ENCODE measurements around the gene BTBD7. TPM values are rescaled to one million over a fixed set of nuclear protein-coding genes. Genes with fewer than 3 reads are reported as not detected.

Gene BTBD7
- total and polyA plus RNA-seq, 2 donors (not counting 1 experiment from before 2014, with no cell fraction given) = 8.1 to 48.6 TPM

GRCh38 chr14:93326196-93326595, 6.6 kb downstream of the BTBD7 start:
- peaks cover 61% of the 10 kb centered on the region for H3K4me1 Mint-ChIP-seq
- intact Hi-C loops (cut with micrococcal nuclease) = no loop called here
- 86% methylated on average over 1 of the region's 5 CpGs for whole genome bisulfite sequencing (ENCODE audit: insufficient coverage)
- Histone ChIP-seq H3K79me2 (ENCODE audit: control insufficient read depth, insufficient read depth, low read length) (peaks cover 100% of the 10 kb centered on the region), H3K9me3 (ENCODE audit: control extremely low read depth in 1 of 3, control insufficient read depth in 2 of 3, insufficient read depth in 1 of 3, low read length in 2 of 3) (no peaks in the 10 kb centered on the region), H4K20me1 (ENCODE audit: control insufficient read depth, insufficient read depth, low read length, poor library complexity, severe bottlenecking) (peaks cover 56% of the 10 kb centered on the region), H3K4me1 (ENCODE audit: control insufficient read depth in 2 of 2, insufficient read depth in 2 of 2, low read length in 2 of 2) (peaks cover 3 to 17% of the 10 kb centered on the region in 2 donors), H3K27ac (ENCODE audit: low read length in 2 of 2) (no peak overlapping the region), H3K4me3 (ENCODE audit: control extremely low read depth in 1 of 5, extremely low read depth in 1 of 5, insufficient read depth in 1 of 5, low read depth in 2 of 5, low read length in 4 of 5) (no peak overlapping the region), H2AFZ (ENCODE audit: insufficient read depth, low read depth, low read length, poor library complexity, severe bottlenecking) (no peak overlapping the region), H3K9ac (ENCODE audit: low read length) (no peak overlapping the region), H3K4me2 (replicated peaks; ENCODE audit: low read depth, low read length, poor library complexity, severe bottlenecking) (no peak overlapping the region), H3K36me3 (replicated peaks in 1 of 2; ENCODE audit: control extremely low read depth in 1 of 2, control insufficient read depth in 1 of 2, extremely low read depth in 1 of 2, insufficient read depth in 2 of 2, low read length in 1 of 2) (peaks cover 0 to 5% of the 10 kb centered on the region in 2 experiments), H3K27me3 (replicated peaks in 1 of 4; ENCODE audit: control extremely low read depth in 1 of 4, control insufficient read depth in 3 of 4, insufficient read depth in 4 of 4, low read length in 3 of 4) (no peaks in the 10 kb centered on the region)
- ChIA-PET POLR2A (no interaction called here), CTCF (no interaction called here)
- DNase-seq = no peak
- no peak overlapping the region for H3K4me3 Mint-ChIP-seq
- no peaks in the 10 kb centered on the region for H3K27me3 Mint-ChIP-seq
- no peak overlapping the region for H3K27ac Mint-ChIP-seq
- no peaks in the 10 kb centered on the region for H3K9me3 Mint-ChIP-seq (ENCODE audit: insufficient read depth)
- no peak for ATAC-seq (ENCODE audit: low read depth)
- TF ChIP-seq CTCF (IDR thresholded peaks at IDR 0.05) = no peak
- TF ChIP-seq EZH2 (IDR thresholded peaks at IDR 0.05; ENCODE audit: borderline replicate concordance, insufficient read depth, low read depth, low read length, poor library complexity, severe bottlenecking) = no peak

- intact Hi-C loops (cut with micrococcal nuclease) = no loop called here
- Histone ChIP-seq H3K36me3 (replicated peaks in 1 of 2; ENCODE audit: control extremely low read depth in 1 of 2, control insufficient read depth in 1 of 2, extremely low read depth in 1 of 2, insufficient read depth in 2 of 2, low read length in 1 of 2) (peaks cover 0 to 5% of the 10 kb centered on the region in 2 experiments), H3K9ac (ENCODE audit: low read length) (no peak overlapping the region), H4K20me1 (ENCODE audit: control insufficient read depth, insufficient read depth, low read length, poor library complexity, severe bottlenecking) (peaks cover 80% of the 10 kb centered on the region), H3K4me3 (ENCODE audit: control extremely low read depth in 1 of 5, extremely low read depth in 1 of 5, insufficient read depth in 1 of 5, low read depth in 2 of 5, low read length in 4 of 5) (no peak overlapping the region), H3K4me1 (ENCODE audit: control insufficient read depth in 2 of 2, insufficient read depth in 2 of 2, low read length in 2 of 2) (peaks cover 5 to 14% of the 10 kb centered on the region in 2 donors), H3K4me2 (replicated peaks; ENCODE audit: low read depth, low read length, poor library complexity, severe bottlenecking) (no peak overlapping the region), H3K27ac (ENCODE audit: low read length in 2 of 2) (no peak overlapping the region), H3K79me2 (ENCODE audit: control insufficient read depth, insufficient read depth, low read length) (peaks cover 100% of the 10 kb centered on the region), H2AFZ (ENCODE audit: insufficient read depth, low read depth, low read length, poor library complexity, severe bottlenecking) (no peak overlapping the region), H3K27me3 (replicated peaks in 1 of 4; ENCODE audit: control extremely low read depth in 1 of 4, control insufficient read depth in 3 of 4, insufficient read depth in 4 of 4, low read length in 3 of 4) (no peaks in the 10 kb centered on the region), H3K9me3 (ENCODE audit: control extremely low read depth in 1 of 3, control insufficient read depth in 2 of 3, insufficient read depth in 1 of 3, low read length in 2 of 3) (no peaks in the 10 kb centered on the region)
- Mint-ChIP-seq H3K27ac (no peak overlapping the region), H3K27me3 (no peaks in the 10 kb centered on the region), H3K4me3 (no peak overlapping the region), H3K4me1 (peaks cover 57% of the 10 kb centered on the region), H3K9me3 (ENCODE audit: insufficient read depth) (no peaks in the 10 kb centered on the region)
- TF ChIP-seq CTCF (IDR thresholded peaks at IDR 0.05) (no peak), EZH2 (IDR thresholded peaks at IDR 0.05; ENCODE audit: borderline replicate concordance, insufficient read depth, low read depth, low read length, poor library complexity, severe bottlenecking) (no peak)
- DNase-seq = no peak
- no peak for ATAC-seq (ENCODE audit: low read depth)
- POLR2A ChIA-PET = no interaction called here
- CTCF ChIA-PET = no interaction called here
- WGBS (ENCODE audit: insufficient coverage) = no CpG with 5 or more reads among the region's 4 CpGs
Measured at GRCh38 chr14:93323600-93324174, 9.1 kb downstream of the BTBD7 start.
